T1000 (cell line): ENCODE results near the gene SNX9.
A peak's percentile ranks its signal among the peaks of the same experiment; 100 is the strongest.
"Not testable (repeated sequence)": the region's sequence is repeated elsewhere in the genome, so short reads cannot be mapped to it uniquely, and the experiment has no call there.

Experiments
- DNase-seq: peaks from one replicate; lab custom pipeline; 2025; ENCODE audit warnings: mixed read lengths; lab: John Stamatoyannopoulos, UW

Gene SNX9

GRCh38 chr6:157887892-157888291 lies 64.8 kb downstream of the SNX9 start:
- DNase-seq = no peak

- no peak for DNase-seq
These were observed 68.7 kb downstream of the SNX9 start for GRCh38 chr6:157891544-157892362.

GRCh38 chr6:157892363-157892877 lies 69.4 kb downstream of the SNX9 start:
- DNase-seq = no peak

GRCh38 chr6:157893238-157893637 lies 70.2 kb downstream of the SNX9 start:
- DNase-seq = no peak

GRCh38 chr6:157895585-157895984 lies 72.5 kb downstream of the SNX9 start:
- DNase-seq = no peak

GRCh38 chr6:157896932-157897331 lies 73.9 kb downstream of the SNX9 start:
- DNase-seq = no peak

GRCh38 chr6:157898169-157898568 lies 75.1 kb downstream of the SNX9 start:
- DNase-seq = no peak

GRCh38 chr6:157898640-157899039 lies 75.6 kb downstream of the SNX9 start:
- no peak for DNase-seq

GRCh38 chr6:157900262-157900661 lies 77.2 kb downstream of the SNX9 start:
- DNase-seq = not testable (repeated sequence)

GRCh38 chr6:157900751-157901150 lies 77.7 kb downstream of the SNX9 start:
- DNase-seq = not testable (repeated sequence)

- DNase-seq = no peak
These were observed 82.0 kb downstream of the SNX9 start for GRCh38 chr6:157904999-157905398.

- no peak for DNase-seq
These were observed 82.7 kb downstream of the SNX9 start for GRCh38 chr6:157905590-157906342.

GRCh38 chr6:157906537-157907061 lies 83.6 kb downstream of the SNX9 start:
- no peak for DNase-seq

- no peak for DNase-seq
These were observed 84.6 kb downstream of the SNX9 start for GRCh38 chr6:157907651-157908050.

- no peak for DNase-seq
These were observed 85.6 kb downstream of the SNX9 start for GRCh38 chr6:157908369-157909281.

GRCh38 chr6:157909282-157909664 lies 86.2 kb downstream of the SNX9 start:
- no peak for DNase-seq

GRCh38 chr6:157911278-157911677 lies 88.2 kb downstream of the SNX9 start:
- DNase-seq = no peak

- DNase-seq = no peak
These were observed 88.7 kb downstream of the SNX9 start for GRCh38 chr6:157911786-157912185.

GRCh38 chr6:157912326-157912725 lies 89.3 kb downstream of the SNX9 start:
- peak; percentile 31 for DNase-seq

- DNase-seq = no peak
These were observed 98.8 kb downstream of the SNX9 start for GRCh38 chr6:157921685-157922367.

- DNase-seq = no peak
These were observed 102.7 kb downstream of the SNX9 start for GRCh38 chr6:157925771-157926170.
